B cell (primary cell): ENCODE measurements around the gene ADGRA1. TPM values are rescaled to one million over a fixed set of nuclear protein-coding genes. Genes with fewer than 3 reads are reported as not detected.

Experiments
- ATAC-seq: fragments of 200-7000 bp; cut with Tn5 transposase; one replicate; pipeline ENCODE4 v1.10.0; 2021; ENCODE audit warnings: low read depth, mild to moderate bottlenecking, moderate number of reproducible peaks, moderate library complexity
- CTCF ChIA-PET: fragments of 350-600 bp; sonication (Branson Sonifier 250); formaldehyde crosslinking; loops from one replicate; lab custom pipeline; 2021; ENCODE audit warnings: antibody characterized with exemption, inconsistent platforms; lab: Charles Lee
- POLR2A ChIA-PET: fragments of 350-600 bp; sonication (Branson Sonifier 250); formaldehyde crosslinking; loops from one replicate; lab custom pipeline; 2021; ENCODE audit warnings: antibody characterized with exemption; lab: Charles Lee
- DNase-seq: peaks from one replicate; pipeline ENCODE4 v3.0.0; 2013
- H2AFZ ChIP-seq: 2 replicates; pipeline ENCODE4 v1.6.1; 2012; ENCODE audit warnings: mild to moderate bottlenecking, low read depth, low read length; ENCODE audit not compliant: insufficient read depth, poor library complexity, severe bottlenecking
- H3K27ac ChIP-seq, 2 donors: 1 replicate in 1 of 2; 2 replicates in 1 of 2; pipeline ENCODE4 v1.5.1; 2012 to 2013; ENCODE audit warnings: low read length in 2 of 2, mild to moderate bottlenecking in 2 of 2, moderate library complexity in 1 of 2
- H3K27me3 ChIP-seq, 4 experiments: fragments of 200-600 bp in 1 of 4; sonication (generic) in 1 of 4; replicated peaks in 1 of 4; 1 replicate in 2 of 4; 2 replicates in 2 of 4; pipeline versions ENCODE4 v1.6.1 to v1.7.0; 2013 to 2016; ENCODE audit warnings: low read length in 3 of 4, mild to moderate bottlenecking in 2 of 4, mixed read lengths in 1 of 4, moderate library complexity in 1 of 4; ENCODE audit not compliant: insufficient read depth in 4 of 4, control insufficient read depth in 3 of 4; ENCODE audit errors: control extremely low read depth in 1 of 4
- H3K36me3 ChIP-seq, 2 experiments: replicated peaks in 1 of 2; 1 replicate in 1 of 2; 2 replicates in 1 of 2; pipeline versions ENCODE4 v1.6.1 to v1.7.1; 2013; ENCODE audit warnings: low read length in 1 of 2; ENCODE audit not compliant: insufficient read depth in 2 of 2, control insufficient read depth in 1 of 2; ENCODE audit errors: control extremely low read depth in 1 of 2, extremely low read depth in 1 of 2
- H3K4me1 ChIP-seq, 2 donors: fragments of 200-600 bp in 1 of 2; sonication (generic) in 1 of 2; 1 replicate in 1 of 2; 2 replicates in 1 of 2; pipeline versions ENCODE4 v1.5.1 to v1.6.1; 2013 to 2017; ENCODE audit warnings: low read length in 2 of 2; ENCODE audit not compliant: control insufficient read depth in 2 of 2, insufficient read depth in 2 of 2
- H3K4me2 ChIP-seq: replicated peaks from 2 replicates; pipeline ENCODE3; 2012; ENCODE audit warnings: mild to moderate bottlenecking, low read depth, low read length; ENCODE audit not compliant: poor library complexity, severe bottlenecking
- H3K4me3 ChIP-seq, 5 experiments: fragments of 200-600 bp in 1 of 5; sonication (generic) in 1 of 5; 1 replicate in 3 of 5; 2 replicates in 2 of 5; pipeline versions ENCODE4 v1.5.1 to v1.7.0; 2011 to 2016; ENCODE audit warnings: low read length in 4 of 5, mild to moderate bottlenecking in 4 of 5, low read depth in 2 of 5, control low read depth in 1 of 5, moderate library complexity in 1 of 5; ENCODE audit not compliant: insufficient read depth in 1 of 5; ENCODE audit errors: control extremely low read depth in 1 of 5, extremely low read depth in 1 of 5
- H3K79me2 ChIP-seq: fragments of 200-600 bp; sonication (generic); one replicate; pipeline ENCODE4 v1.6.0; 2016; ENCODE audit warnings: low read length; ENCODE audit not compliant: control insufficient read depth, insufficient read depth
- H3K9ac ChIP-seq: fragments of 200-600 bp; sonication (generic); 2 replicates; pipeline ENCODE4 v1.6.1; 2017; ENCODE audit warnings: mild to moderate bottlenecking, low read length, moderate library complexity
- H3K9me3 ChIP-seq, 3 donors: one replicate each; pipeline versions ENCODE4 v1.6.1 to v1.7.1; 2013; ENCODE audit warnings: low read length in 2 of 3; ENCODE audit not compliant: control insufficient read depth in 2 of 3, insufficient read depth in 1 of 3; ENCODE audit errors: control extremely low read depth in 1 of 3
- H4K20me1 ChIP-seq: 2 replicates; pipeline ENCODE4 v1.6.0; 2012; ENCODE audit warnings: mild to moderate bottlenecking, low read length; ENCODE audit not compliant: insufficient read depth, control insufficient read depth, poor library complexity, severe bottlenecking
- H3K27ac Mint-ChIP-seq: one replicate; pipeline ENCODE4 v1.8.0; 2021; ENCODE audit warnings: mixed read lengths
- H3K27me3 Mint-ChIP-seq: one replicate; pipeline ENCODE4 v1.8.0; 2021; ENCODE audit warnings: mixed read lengths
- H3K4me1 Mint-ChIP-seq: one replicate; pipeline ENCODE4 v1.8.0; 2021; ENCODE audit warnings: mixed read lengths
- H3K4me3 Mint-ChIP-seq: one replicate; pipeline ENCODE4 v1.8.0; 2021; ENCODE audit warnings: mixed read lengths
- H3K9me3 Mint-ChIP-seq: one replicate; pipeline ENCODE4 v1.8.0; 2022; ENCODE audit warnings: mixed read lengths; ENCODE audit not compliant: insufficient read depth
- CTCF ChIP-seq: fragments of 200-600 bp; IDR thresholded peaks from one replicate; pipeline ENCODE4 v1.8.0; 2022; ENCODE audit warnings: antibody characterized with exemption, mild to moderate bottlenecking
- EZH2 ChIP-seq: IDR thresholded peaks from 2 replicates; pipeline ENCODE4 v1.6.1; 2012; ENCODE audit warnings: borderline replicate concordance, low read depth, mild to moderate bottlenecking, moderate library complexity, low read length; ENCODE audit not compliant: insufficient read depth, poor library complexity, severe bottlenecking
- WGBS: methylation state at CpG from one replicate; pipeline ENCODE4 v1.1.5; 2013; ENCODE audit warnings: missing lambda C conversion rate; ENCODE audit not compliant: insufficient coverage; 5-methylcytosine and 5-hydroxymethylcytosine counted together
- intact Hi-C: fragments of 100-400 bp; cut with micrococcal nuclease; formaldehyde crosslinking; loops from one replicate; pipeline ENCODE4 v1.10.0; 2022
- polyA plus RNA-seq: library from polyadenylated mRNA; depleted of rRNA; stranded (reverse); fragments of >200 nt; gene quantifications from 2 replicates; pipeline ENCODE4 v1.2.3, GENCODE V29; 2012
- total RNA-seq, 2 donors: library from RNA; stranded (reverse); fragments of 120-200 nt in 1 of 2; gene quantifications; 1 replicate in 1 of 2; 2 replicates in 1 of 2; pipeline versions ENCODE4 v1.2.3 to v1.2.4, GENCODE V29; 2013 to 2022

ADGRA1 gene
- total and polyA plus RNA-seq, 2 donors (not counting 1 experiment from before 2014, with no cell fraction given): not detected

DNA sequence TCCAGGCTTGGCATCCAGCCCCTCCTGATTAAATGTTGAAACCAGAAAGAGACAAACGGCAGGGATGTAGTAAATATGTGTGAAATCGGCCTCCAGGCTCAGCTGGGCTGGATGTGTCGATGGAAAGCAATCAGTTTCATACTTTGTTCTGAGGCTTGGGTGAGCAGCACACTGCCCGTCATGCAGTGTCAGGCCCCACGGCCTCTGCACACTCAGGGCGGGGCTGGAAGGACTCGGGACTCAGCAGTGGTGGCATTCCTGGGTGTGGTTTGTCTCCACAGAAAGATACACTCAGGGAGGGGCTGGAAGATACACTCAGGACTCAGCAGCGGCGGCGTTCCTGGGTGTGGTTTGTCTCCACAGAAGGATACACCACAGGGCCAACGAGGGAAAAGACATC is 22.0 kb downstream of the ADGRA1 start:
- no peak overlapping the region for H3K4me2 ChIP-seq
- CTCF ChIA-PET: no interaction called here

DNA sequence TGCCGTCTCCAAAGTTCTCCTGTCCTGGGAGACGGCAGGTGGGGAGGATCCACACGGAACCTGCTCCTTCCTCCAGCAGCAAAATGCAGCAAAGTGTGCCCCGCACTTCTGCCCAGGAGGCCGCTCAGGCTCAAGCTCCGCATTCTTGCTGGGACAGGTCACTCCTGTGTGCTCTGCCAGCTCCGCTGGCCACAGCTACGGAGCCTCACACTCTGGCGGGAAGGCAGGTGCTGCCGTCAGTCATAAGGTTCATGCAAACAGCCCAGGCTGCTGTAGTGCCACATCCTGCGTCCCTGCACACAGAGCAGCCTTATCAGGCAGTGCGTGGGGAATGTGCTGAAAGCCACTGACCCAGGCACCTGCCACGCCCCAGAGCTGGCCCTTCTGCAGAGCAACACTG is 22.4 kb downstream of the ADGRA1 start:
- Histone ChIP-seq H3K36me3 (no peaks in the 10 kb centered on the region), H3K9ac (no peak overlapping the region), H3K4me3 (no peak overlapping the region), H3K4me2 (no peak overlapping the region), H2AFZ (no peak overlapping the region), H3K27me3 (no peaks in the 10 kb centered on the region), H4K20me1 (no peaks in the 10 kb centered on the region), H3K9me3 (peaks cover 4 to 73% (median 16%) of the 10 kb centered on the region in 3 donors), H3K27ac (no peak overlapping the region), H3K79me2 (no peaks in the 10 kb centered on the region), H3K4me1 (no peaks in the 10 kb centered on the region)
- ATAC-seq (no peak), DNase-seq (no peak)
- TF ChIP-seq CTCF (no peak), EZH2 (no peak)
- 46% methylated on average over 13 of the region's 13 CpGs for WGBS
- no peaks in the 10 kb centered on the region for H3K4me1 Mint-ChIP-seq
- intact Hi-C loops: no loop called here
- no peak overlapping the region for H3K4me3 Mint-ChIP-seq
- POLR2A ChIA-PET: no interaction called here
- H3K9me3 Mint-ChIP-seq: peaks cover 5% of the 10 kb centered on the region
- H3K27ac Mint-ChIP-seq: no peak overlapping the region
- peaks cover under 1% of the 10 kb centered on the region for H3K27me3 Mint-ChIP-seq
- CTCF ChIA-PET: no interaction called here

More for the DNA sequence above, 22.0 kb downstream of the ADGRA1 start:
- Histone ChIP-seq H3K4me1 (no peaks in the 10 kb centered on the region), H3K36me3 (no peaks in the 10 kb centered on the region), H3K79me2 (no peaks in the 10 kb centered on the region), H3K4me3 (no peak overlapping the region), H3K9ac (no peak overlapping the region), H3K27me3 (no peaks in the 10 kb centered on the region), H4K20me1 (no peaks in the 10 kb centered on the region), H2AFZ (no peak overlapping the region), H3K27ac (no peak overlapping the region), H3K9me3 (peaks cover 4 to 69% (median 16%) of the 10 kb centered on the region in 3 donors)
- ATAC-seq (no peak), DNase-seq (no peak)
- Mint-ChIP-seq H3K27ac (no peak overlapping the region), H3K4me1 (no peaks in the 10 kb centered on the region), H3K27me3 (peaks cover 3% of the 10 kb centered on the region), H3K9me3 (peaks cover 5% of the 10 kb centered on the region), H3K4me3 (no peak overlapping the region)
- TF ChIP-seq EZH2 (no peak), CTCF (no peak)
- intact Hi-C loops: no loop called here
- POLR2A ChIA-PET: no interaction called here
- 77% methylated on average over 11 of the region's 11 CpGs for WGBS
